Astrocyte of the cerebellum (primary cell): ENCODE data around the gene ATF7IP.

Source experiments
- DNase-seq: peaks from one replicate; pipeline ENCODE4 v3.0.0-alpha.2; 2011; ENCODE audit warnings: low read depth
- H3K4me3 ChIP-seq: 2 replicates; pipeline ENCODE4 v1.5.1; 2011; ENCODE audit warnings: mild to moderate bottlenecking, low read depth, low read length, moderate library complexity
- in situ Hi-C: cut with HindIII; loops from 2 replicates; pipeline ENCODE4 v1.10.0; 2017; ENCODE audit warnings: low sequenced_read_pairs
- TF ChIP-seq, protein P1 (sequence below): IDR thresholded peaks from 2 replicates; pipeline ENCODE4 v1.5.1; 2012; ENCODE audit warnings: low read length, low read depth, moderate library complexity, mild to moderate bottlenecking; ENCODE audit errors: missing control alignments

Gene ATF7IP

DNA sequence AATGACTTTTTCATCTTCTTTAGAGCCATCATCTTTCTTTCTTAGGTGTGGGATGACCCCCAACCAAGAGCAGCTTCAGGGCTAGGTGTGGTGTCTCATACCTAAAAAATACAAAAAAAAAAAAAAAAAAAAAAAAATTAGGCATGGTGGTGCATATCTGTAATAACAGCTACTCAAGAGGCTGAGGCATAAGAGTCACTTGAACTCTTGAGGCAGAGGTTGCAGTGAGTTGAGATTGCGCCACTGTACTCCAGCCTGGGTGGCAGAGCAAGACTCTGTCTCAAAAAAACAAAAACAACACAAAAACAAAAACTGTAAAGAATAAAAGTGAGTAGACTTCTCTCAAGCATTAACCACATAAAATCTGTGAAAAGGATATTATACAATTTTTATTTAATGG, 8.0 kb upstream of the ATF7IP start:
- in situ Hi-C loops, result no loop called here
- no peak for DNase-seq
- H3K4me3 ChIP-seq, result no peak overlapping the region
- TF ChIP-seq, protein P1, sequence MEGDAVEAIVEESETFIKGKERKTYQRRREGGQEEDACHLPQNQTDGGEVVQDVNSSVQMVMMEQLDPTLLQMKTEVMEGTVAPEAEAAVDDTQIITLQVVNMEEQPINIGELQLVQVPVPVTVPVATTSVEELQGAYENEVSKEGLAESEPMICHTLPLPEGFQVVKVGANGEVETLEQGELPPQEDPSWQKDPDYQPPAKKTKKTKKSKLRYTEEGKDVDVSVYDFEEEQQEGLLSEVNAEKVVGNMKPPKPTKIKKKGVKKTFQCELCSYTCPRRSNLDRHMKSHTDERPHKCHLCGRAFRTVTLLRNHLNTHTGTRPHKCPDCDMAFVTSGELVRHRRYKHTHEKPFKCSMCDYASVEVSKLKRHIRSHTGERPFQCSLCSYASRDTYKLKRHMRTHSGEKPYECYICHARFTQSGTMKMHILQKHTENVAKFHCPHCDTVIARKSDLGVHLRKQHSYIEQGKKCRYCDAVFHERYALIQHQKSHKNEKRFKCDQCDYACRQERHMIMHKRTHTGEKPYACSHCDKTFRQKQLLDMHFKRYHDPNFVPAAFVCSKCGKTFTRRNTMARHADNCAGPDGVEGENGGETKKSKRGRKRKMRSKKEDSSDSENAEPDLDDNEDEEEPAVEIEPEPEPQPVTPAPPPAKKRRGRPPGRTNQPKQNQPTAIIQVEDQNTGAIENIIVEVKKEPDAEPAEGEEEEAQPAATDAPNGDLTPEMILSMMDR, result no peak

DNA sequence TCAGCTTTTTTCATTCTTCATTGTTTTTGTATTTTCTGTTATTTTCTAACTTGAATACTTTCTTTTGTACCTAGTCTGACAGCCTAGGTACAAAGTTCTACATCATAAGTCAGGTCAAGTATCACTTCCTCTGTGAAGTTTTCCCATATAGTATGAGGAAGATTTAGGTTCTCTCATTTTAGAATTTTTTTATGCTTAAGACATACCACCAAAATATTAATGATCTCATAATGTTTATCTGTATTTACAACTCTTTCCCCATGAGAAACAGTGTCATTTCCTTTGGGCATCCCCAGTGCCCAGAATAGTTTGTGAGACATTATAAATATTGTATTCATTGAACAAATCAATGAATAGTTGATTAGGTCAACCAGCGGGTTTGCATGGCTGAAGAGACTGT, 3.1 kb upstream of the ATF7IP start:
- TF ChIP-seq, protein P1, result no peak
- in situ Hi-C loops, result no loop called here
- H3K4me3 ChIP-seq, result no peak overlapping the region
- DNase-seq, result no peak

- H3K4me3 ChIP-seq, result peak overlapping the region; percentile 73
- TF ChIP-seq, protein P1, result no peak
- DNase-seq, result no peak
- in situ Hi-C loops, result no loop called here
These were observed 755 bp upstream of the ATF7IP start for GRCh38 chr12:14364583-14365271.

- TF ChIP-seq, protein P1, result no peak
- H3K4me3 ChIP-seq, result peak overlapping the region; percentile 73
- in situ Hi-C loops, result no loop called here
- no peak for DNase-seq
These were observed 942 bp downstream of the ATF7IP start for GRCh38 chr12:14366209-14367039.

- DNase-seq, result peak; percentile 20
- peak overlapping the region; percentile 73 for H3K4me3 ChIP-seq
- TF ChIP-seq, protein P1, result no peak
- in situ Hi-C loops, result no loop called here
These were observed 1.7 kb downstream of the ATF7IP start for GRCh38 chr12:14367040-14367661.

DNA sequence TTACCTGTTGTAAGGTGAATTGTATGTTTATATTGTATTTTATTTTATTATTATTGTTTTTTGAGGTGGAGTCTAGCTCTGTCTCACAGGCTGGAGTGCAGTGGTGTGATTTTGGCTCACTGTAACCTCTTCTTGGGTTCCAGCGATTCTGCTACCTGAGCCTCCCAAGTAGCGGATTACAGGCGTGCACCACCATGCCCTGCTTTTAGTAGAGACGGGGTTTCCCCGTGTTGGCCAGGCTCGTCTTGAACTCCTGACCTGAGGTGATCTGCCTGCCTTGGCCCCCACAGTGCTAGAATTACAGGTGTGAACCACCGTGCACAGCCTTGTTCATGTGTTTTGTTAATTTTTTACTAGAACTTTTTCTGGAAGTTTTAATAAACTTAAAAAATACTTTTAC, 3.8 kb downstream of the ATF7IP start:
- no peak for DNase-seq
- in situ Hi-C loops, result no loop called here
- TF ChIP-seq, protein P1, result no peak
- no peak overlapping the region for H3K4me3 ChIP-seq
